Neural cell (in vitro differentiated cells): ENCODE results near the gene RBM3. TPM values are rescaled to one million over a fixed set of nuclear protein-coding genes. Genes with fewer than 3 reads are reported as not detected.

Experiments
- H2AFZ ChIP-seq: fragments of 200-600, 300-800 bp; sonication (generic), shearing (Covaris generic); 2 replicates; pipeline ENCODE4 v1.6.0; 2014; ENCODE audit warnings: low read depth, mild to moderate bottlenecking, antibody characterized with exemption, low read length, moderate library complexity
- H3F3A ChIP-seq: fragments of 200-600 bp; shearing (Covaris generic); 2 replicates; pipeline ENCODE4 v1.6.1; 2016; ENCODE audit warnings: mild to moderate bottlenecking, moderate library complexity, mixed read lengths, antibody characterized with exemption, low read length; ENCODE audit not compliant: insufficient read depth, poor library complexity, severe bottlenecking
- H3K27ac ChIP-seq: fragments of 200-600, 300-800 bp; sonication (generic), shearing (Covaris generic); 2 replicates; pipeline ENCODE4 v1.5.1; 2014; ENCODE audit warnings: mild to moderate bottlenecking, low read length, moderate library complexity
- H3K27me3 ChIP-seq: fragments of 300-800, 200-600 bp; sonication (generic), shearing (Covaris generic); 2 replicates; pipeline ENCODE4 v1.6.0; 2014; ENCODE audit warnings: mild to moderate bottlenecking, low read depth, low read length, moderate library complexity; ENCODE audit not compliant: insufficient read depth
- H3K36me3 ChIP-seq: fragments of 300-800, 200-600 bp; sonication (generic), shearing (Covaris generic); 2 replicates; pipeline ENCODE4 v1.5.1; 2014; ENCODE audit warnings: mild to moderate bottlenecking, antibody characterized with exemption, low read length, moderate library complexity; ENCODE audit not compliant: insufficient read depth
- H3K4me2 ChIP-seq: fragments of 300-800, 200-600 bp; sonication (generic), shearing (Covaris generic); 2 replicates; pipeline ENCODE4 v1.6.0; 2014; ENCODE audit warnings: mild to moderate bottlenecking, low read length
- H3K4me3 ChIP-seq: fragments of 300-800, 200-600 bp; sonication (generic), shearing (Covaris generic); 2 replicates; pipeline ENCODE4 v1.5.1; 2014; ENCODE audit warnings: mild to moderate bottlenecking, low read length, moderate library complexity
- H3K79me2 ChIP-seq: fragments of 200-600 bp; shearing (Covaris generic); replicated peaks from 2 replicates; pipeline ENCODE4 v1.6.0; 2014; ENCODE audit warnings: mild to moderate bottlenecking, low read length, moderate library complexity; ENCODE audit not compliant: insufficient read depth
- H3K9ac ChIP-seq: fragments of 300-800, 200-600 bp; sonication (generic), shearing (Covaris generic); 2 replicates; pipeline ENCODE4 v1.6.1; 2016; ENCODE audit warnings: mild to moderate bottlenecking, low read length, mixed read lengths
- H3K9me2 ChIP-seq: fragments of 200-600 bp; shearing (Covaris generic); 2 replicates; pipeline ENCODE4 v1.6.1; 2016; ENCODE audit warnings: mild to moderate bottlenecking, low read length, mixed read lengths; ENCODE audit not compliant: insufficient read depth
- H3K9me3 ChIP-seq: fragments of 200-600, 300-800 bp; sonication (generic), shearing (Covaris generic); 2 replicates; pipeline ENCODE4 v1.6.1; 2016; ENCODE audit warnings: mild to moderate bottlenecking, mixed run types, low read length, moderate library complexity, mixed read lengths
- H4K20me1 ChIP-seq: fragments of 200-600 bp; shearing (Covaris generic); 2 replicates; pipeline ENCODE4 v1.6.1; 2016; ENCODE audit warnings: mild to moderate bottlenecking, mixed run types; ENCODE audit not compliant: insufficient read depth
- EP300 ChIP-seq: fragments of 450-650 bp; conservative IDR thresholded peaks from 2 replicates; pipeline ENCODE4 v1.6.1; 2014; ENCODE audit warnings: antibody characterized with exemption, mild to moderate bottlenecking, moderate library complexity; ENCODE audit not compliant: poor library complexity, severe bottlenecking
- EZH2 ChIP-seq: fragments of 200-600, 300-800 bp; shearing (Covaris generic), sonication (generic); IDR thresholded peaks from 2 replicates; pipeline ENCODE4 v1.6.1; 2014; ENCODE audit warnings: antibody characterized with exemption, low read length, borderline replicate concordance, mild to moderate bottlenecking; ENCODE audit not compliant: insufficient read depth, poor library complexity, severe bottlenecking
- MXI1 ChIP-seq: fragments of 450-650 bp; conservative IDR thresholded peaks from 2 replicates; pipeline ENCODE4 v1.6.1; 2014; ENCODE audit warnings: antibody characterized with exemption, mild to moderate bottlenecking; ENCODE audit not compliant: poor library complexity, severe bottlenecking
- POLR2AphosphoS5 ChIP-seq: IDR thresholded peaks from 2 replicates; pipeline ENCODE4 v1.6.1; 2012
- RAD21 ChIP-seq: fragments of 450-650 bp; conservative IDR thresholded peaks from 2 replicates; pipeline ENCODE4 v1.6.1; 2014; ENCODE audit warnings: antibody characterized with exemption, mild to moderate bottlenecking, moderate library complexity
- SMC3 ChIP-seq: fragments of 450-650 bp; conservative IDR thresholded peaks from 2 replicates; pipeline ENCODE4 v1.6.1; 2014; ENCODE audit warnings: antibody characterized with exemption, mild to moderate bottlenecking, moderate library complexity; ENCODE audit not compliant: poor library complexity
- TAF1 ChIP-seq: IDR thresholded peaks from 2 replicates; pipeline ENCODE4 v1.6.1; 2012; ENCODE audit warnings: low read depth
- polyA plus RNA-seq: library from polyadenylated mRNA; depleted of rRNA; stranded (reverse); fragments of >200 nt; gene quantifications from 2 replicates; pipeline ENCODE4 v1.2.3, GENCODE V29; 2014
- TF ChIP-seq, protein P1 (sequence below): IDR thresholded peaks from 2 replicates; pipeline ENCODE4 v1.6.1; 2012; ENCODE audit warnings: borderline replicate concordance
- TF ChIP-seq, protein P2 (sequence below): fragments of 450-650 bp; IDR thresholded peaks from 2 replicates; pipeline ENCODE4 v1.5.1; 2014; ENCODE audit warnings: antibody characterized with exemption, mild to moderate bottlenecking, moderate library complexity; ENCODE audit not compliant: poor library complexity, severe bottlenecking

Gene RBM3
- polyA plus RNA-seq, 1 donor from 2014 or later, result 378 TPM

DNA sequence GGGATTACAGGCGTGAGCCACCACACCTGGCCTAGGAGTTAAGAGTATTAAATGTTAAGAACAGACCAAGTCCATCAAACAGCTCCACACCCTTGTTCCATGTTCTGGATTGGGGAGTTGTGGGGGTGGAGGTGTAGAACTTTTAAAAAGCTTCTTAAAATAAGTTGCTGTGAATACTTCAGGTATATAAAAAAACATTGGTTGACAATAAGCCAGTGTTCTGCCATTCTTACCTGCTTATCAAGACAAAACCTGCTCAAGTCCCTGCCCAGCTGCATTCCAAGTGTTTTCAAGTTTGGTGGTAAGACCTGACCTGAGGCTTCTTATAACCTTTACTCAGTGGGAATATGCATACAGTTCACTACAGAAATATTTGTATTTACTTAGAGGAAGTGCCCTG is 6.4 kb downstream of the RBM3 start:
- Histone ChIP-seq H3K4me2 (no peak overlapping the region), H4K20me1 (no peaks in the 10 kb centered on the region), H2AFZ (no peak overlapping the region), H3F3A (no peaks in the 10 kb centered on the region), H3K9ac (no peak overlapping the region), H3K9me3 (no peaks in the 10 kb centered on the region), H3K79me2 (peaks cover 1% of the 10 kb centered on the region), H3K4me3 (no peak overlapping the region), H3K36me3 (no peaks in the 10 kb centered on the region), H3K27ac (no peak overlapping the region), H3K9me2 (no peaks in the 10 kb centered on the region), H3K27me3 (no peaks in the 10 kb centered on the region)
- TF ChIP-seq EP300 (no peak), MXI1 (no peak), POLR2AphosphoS5 (no peak), RAD21 (no peak), EZH2 (no peak), TAF1 (no peak), SMC3 (no peak)
- TF ChIP-seq, protein P1, sequence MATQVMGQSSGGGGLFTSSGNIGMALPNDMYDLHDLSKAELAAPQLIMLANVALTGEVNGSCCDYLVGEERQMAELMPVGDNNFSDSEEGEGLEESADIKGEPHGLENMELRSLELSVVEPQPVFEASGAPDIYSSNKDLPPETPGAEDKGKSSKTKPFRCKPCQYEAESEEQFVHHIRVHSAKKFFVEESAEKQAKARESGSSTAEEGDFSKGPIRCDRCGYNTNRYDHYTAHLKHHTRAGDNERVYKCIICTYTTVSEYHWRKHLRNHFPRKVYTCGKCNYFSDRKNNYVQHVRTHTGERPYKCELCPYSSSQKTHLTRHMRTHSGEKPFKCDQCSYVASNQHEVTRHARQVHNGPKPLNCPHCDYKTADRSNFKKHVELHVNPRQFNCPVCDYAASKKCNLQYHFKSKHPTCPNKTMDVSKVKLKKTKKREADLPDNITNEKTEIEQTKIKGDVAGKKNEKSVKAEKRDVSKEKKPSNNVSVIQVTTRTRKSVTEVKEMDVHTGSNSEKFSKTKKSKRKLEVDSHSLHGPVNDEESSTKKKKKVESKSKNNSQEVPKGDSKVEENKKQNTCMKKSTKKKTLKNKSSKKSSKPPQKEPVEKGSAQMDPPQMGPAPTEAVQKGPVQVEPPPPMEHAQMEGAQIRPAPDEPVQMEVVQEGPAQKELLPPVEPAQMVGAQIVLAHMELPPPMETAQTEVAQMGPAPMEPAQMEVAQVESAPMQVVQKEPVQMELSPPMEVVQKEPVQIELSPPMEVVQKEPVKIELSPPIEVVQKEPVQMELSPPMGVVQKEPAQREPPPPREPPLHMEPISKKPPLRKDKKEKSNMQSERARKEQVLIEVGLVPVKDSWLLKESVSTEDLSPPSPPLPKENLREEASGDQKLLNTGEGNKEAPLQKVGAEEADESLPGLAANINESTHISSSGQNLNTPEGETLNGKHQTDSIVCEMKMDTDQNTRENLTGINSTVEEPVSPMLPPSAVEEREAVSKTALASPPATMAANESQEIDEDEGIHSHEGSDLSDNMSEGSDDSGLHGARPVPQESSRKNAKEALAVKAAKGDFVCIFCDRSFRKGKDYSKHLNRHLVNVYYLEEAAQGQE, result no peak
- TF ChIP-seq, protein P2, sequence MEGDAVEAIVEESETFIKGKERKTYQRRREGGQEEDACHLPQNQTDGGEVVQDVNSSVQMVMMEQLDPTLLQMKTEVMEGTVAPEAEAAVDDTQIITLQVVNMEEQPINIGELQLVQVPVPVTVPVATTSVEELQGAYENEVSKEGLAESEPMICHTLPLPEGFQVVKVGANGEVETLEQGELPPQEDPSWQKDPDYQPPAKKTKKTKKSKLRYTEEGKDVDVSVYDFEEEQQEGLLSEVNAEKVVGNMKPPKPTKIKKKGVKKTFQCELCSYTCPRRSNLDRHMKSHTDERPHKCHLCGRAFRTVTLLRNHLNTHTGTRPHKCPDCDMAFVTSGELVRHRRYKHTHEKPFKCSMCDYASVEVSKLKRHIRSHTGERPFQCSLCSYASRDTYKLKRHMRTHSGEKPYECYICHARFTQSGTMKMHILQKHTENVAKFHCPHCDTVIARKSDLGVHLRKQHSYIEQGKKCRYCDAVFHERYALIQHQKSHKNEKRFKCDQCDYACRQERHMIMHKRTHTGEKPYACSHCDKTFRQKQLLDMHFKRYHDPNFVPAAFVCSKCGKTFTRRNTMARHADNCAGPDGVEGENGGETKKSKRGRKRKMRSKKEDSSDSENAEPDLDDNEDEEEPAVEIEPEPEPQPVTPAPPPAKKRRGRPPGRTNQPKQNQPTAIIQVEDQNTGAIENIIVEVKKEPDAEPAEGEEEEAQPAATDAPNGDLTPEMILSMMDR, result no peak

DNA sequence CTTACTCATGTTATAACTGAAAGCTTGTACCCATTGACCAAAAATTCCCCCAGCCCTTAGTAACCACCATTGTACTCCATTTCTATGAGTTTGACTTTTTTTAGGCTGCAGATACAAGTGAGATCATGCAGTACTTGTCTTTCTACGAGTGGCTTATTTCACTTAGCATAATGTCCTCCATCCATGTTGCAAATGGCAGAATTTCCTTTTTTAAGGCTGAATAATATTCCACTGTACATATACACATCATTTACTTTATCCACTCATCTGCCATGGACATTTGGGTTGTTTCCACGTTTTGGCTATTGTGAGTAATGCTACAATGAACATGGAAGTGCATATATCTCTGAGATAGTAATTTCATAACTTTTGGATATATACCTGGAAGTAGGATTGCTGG is 10.4 kb downstream of the RBM3 start:
- TF ChIP-seq, protein P2, result no peak
- no peak for TF ChIP-seq SMC3
- no peak for TF ChIP-seq EZH2
- no peak for TF ChIP-seq EP300
- TF ChIP-seq RAD21, result no peak
- no peak for TF ChIP-seq TAF1
- no peak for TF ChIP-seq POLR2AphosphoS5
- no peak for TF ChIP-seq MXI1
- TF ChIP-seq, protein P1, result no peak
- H3K9ac ChIP-seq, result no peak overlapping the region

More for the DNA sequence above, 10.4 kb downstream of the RBM3 start:
- Histone ChIP-seq H3K36me3 (no peaks in the 10 kb centered on the region), H3K79me2 (no peaks in the 10 kb centered on the region), H4K20me1 (no peaks in the 10 kb centered on the region), H3K9me3 (no peaks in the 10 kb centered on the region), H3K27me3 (no peaks in the 10 kb centered on the region), H3K4me2 (no peak overlapping the region), H3K4me3 (no peak overlapping the region), H2AFZ (no peak overlapping the region), H3K27ac (no peak overlapping the region), H3F3A (no peaks in the 10 kb centered on the region), H3K9me2 (no peaks in the 10 kb centered on the region)
